UCSD-AML1 (cell line): ENCODE results near the gene LEF1.
"Not testable (repeated sequence)": the region's sequence is repeated elsewhere in the genome, so short reads cannot be mapped to it uniquely, and the experiment has no call there.

Source experiments
- DNase-seq: peaks from one replicate; lab custom pipeline; 2025; ENCODE audit not compliant: unreplicated experiment; lab: John Stamatoyannopoulos, UW

The LEF1 gene

GRCh38 chr4:108072300-108072699 is 96.4 kb downstream of the LEF1 start:
- no peak for DNase-seq

DNA sequence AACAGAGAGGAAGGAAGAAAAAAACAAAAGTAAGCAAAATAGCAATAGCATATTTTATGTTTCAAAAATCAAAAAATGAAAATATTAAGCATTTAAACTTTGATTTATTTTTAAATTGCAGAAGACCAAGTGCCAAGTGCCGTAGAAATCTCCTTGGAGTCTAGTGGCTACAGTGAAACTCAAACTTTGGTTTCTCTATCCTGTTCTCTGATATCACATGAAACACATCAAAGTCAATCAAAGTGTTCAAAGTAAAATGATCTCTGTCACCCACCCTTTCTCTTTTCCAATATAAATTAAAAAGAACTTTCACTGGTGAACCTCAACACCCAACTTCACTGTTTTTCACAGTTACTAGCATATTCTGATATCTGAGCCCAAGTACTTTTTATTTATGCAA is 98.0 kb downstream of the LEF1 start:
- DNase-seq, result no peak

DNA sequence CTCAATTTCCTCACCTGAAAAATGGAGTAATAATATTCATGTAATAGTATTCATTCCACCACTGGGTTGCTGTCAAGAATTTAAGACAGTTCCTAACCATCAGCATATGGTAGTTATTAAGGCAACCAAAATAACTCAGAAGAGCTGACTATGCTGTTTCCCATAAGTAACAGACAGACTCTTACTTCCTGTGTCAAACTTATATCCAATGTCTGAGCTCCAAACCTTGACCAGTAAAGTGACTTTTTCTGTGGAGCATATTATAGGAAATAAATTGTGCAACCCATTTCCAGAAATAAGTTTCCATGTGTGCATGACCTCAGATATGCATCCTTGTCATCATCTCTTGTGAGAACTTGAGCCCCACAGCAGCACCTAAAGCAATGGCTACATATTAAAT is 100.3 kb downstream of the LEF1 start:
- DNase-seq, result no peak

GRCh38 chr4:108060686-108061321 is 107.9 kb downstream of the LEF1 start:
- DNase-seq, result no peak

DNA sequence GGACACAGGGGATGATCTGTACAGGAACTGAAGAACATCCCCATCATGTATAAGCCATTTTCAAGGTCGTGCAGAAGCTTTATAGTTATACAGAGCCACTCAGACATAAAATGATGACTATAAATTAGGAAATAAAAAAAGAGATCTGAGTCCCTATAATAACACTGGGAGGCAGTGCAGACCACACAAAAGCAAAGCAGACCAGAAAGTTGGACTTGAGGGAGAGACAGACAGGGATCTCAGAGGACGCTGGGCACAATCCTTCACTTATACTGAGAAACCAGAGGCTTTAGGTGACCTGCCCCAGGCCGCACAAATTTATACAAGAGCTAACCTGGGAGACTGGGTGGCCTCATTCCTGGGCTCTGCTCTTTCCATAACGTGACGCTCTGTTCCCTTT is 108.6 kb downstream of the LEF1 start:
- DNase-seq, result peak; percentile 11

DNA sequence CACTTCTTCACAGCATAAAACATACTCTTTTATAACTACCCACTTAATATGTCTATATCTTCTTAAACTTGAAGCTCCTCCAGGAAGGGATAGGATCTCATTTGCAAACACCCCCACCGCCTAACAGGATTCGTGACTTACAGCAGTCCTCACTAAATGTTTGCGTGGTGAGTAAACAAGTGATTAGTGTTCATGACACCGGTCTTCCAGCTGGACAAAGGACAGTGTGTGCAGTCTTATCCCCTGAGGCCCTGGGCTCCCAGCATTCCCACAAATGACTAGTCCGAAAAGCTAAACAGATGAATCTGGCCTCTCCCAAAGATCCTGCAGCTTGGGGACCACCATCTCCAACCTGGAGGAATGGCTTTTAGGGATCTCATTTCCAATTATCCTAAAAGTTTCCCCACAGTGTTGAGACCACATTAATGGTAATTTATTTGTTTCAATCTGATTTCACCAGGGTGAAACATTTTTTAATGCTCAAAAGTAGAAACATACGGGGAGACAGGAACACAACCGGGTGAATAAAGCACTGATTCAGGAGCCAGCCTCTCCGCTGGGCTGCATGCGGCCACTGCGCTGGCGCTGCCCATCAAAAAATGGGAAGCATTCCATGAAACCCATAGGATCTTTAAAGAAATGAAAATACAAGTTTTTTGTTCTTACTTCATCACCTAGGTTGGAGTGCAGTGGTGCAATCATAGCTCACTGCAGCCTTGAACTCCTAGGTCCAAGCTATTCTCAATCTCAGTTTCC is 109.9 kb downstream of the LEF1 start:
- no peak for DNase-seq

DNA sequence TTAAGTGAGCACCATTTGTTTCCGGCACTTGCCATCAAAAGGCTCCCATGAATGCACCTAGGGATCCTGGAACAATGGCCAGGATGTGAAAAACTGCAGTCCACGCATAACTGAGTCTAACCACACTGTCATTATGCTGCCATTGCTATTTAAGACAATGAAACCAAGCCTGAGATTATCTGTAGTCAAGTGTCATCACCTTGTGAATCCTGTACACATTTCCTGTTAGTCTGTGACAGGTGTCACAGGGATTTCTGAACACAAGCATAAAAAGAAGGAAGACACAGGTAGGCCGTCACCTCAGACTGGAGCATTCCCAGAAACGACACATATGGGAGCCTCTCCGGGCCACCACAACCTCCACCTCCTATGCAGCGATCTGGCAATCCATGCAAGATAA is 112.3 kb downstream of the LEF1 start:
- DNase-seq, result no peak

DNA sequence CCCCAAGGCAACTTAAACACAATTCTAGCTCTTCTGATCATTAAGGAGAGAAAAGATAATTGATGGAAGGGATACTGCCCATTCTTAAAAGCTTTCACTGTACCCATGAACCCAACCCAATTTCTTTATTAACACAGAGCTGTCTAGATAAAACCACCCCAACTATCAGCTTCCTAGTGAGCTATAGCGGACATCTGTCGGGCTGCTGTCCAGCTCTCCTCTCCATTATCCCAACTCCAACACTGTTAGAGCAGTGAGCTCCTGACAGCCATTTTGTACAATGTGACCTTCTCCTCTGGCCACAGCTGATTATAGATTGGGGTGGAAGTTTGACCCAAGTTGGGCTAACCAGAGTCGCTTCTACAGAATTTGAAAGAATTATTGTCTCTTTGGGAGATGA is 112.9 kb downstream of the LEF1 start:
- no peak for DNase-seq

GRCh38 chr4:108054025-108054638 is 114.6 kb downstream of the LEF1 start:
- no peak for DNase-seq

DNA sequence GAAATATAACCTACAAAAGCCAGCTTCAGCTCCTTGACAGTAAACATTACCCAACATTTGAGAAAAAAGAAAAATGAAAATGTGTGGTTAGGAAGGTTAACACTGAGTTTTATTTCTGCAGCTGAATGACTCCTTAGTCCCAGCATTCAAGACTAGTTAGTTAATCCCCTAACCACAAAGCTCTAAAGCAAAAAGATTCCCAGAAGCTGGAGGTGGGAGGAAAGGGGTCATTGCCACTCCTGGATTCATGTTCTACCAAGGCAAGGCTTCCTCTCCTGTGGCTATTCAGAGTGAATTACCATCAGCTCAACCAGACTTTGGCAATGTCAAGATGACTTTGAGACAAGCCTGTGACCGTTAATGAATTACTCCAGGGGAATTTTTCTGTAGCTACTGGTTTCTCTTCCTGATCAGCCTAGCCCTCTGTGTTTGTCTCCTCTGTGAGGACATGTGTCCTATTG is 115.5 kb downstream of the LEF1 start:
- no peak for DNase-seq

GRCh38 chr4:108052558-108053120 is 116.1 kb downstream of the LEF1 start:
- no peak for DNase-seq

DNA sequence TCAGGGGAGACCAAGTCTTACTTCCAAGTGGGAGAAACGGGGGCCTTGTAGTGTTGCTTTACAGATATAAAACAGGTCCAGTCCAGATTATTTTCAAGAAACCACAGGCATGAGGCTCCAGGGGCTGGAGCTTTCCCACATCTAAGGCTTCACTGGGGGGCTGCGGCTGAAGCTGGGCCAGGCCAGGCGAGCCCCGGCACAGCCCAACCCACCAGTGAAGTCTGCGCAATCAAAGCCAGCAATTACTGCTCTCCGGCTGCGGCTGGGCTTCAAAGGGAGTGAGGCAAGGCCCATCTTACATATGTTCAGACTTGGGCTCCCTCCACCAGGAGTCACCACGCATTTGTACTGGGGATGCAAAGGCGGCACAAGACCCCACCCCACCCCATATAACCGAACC is 117.4 kb downstream of the LEF1 start:
- no peak for DNase-seq

DNA sequence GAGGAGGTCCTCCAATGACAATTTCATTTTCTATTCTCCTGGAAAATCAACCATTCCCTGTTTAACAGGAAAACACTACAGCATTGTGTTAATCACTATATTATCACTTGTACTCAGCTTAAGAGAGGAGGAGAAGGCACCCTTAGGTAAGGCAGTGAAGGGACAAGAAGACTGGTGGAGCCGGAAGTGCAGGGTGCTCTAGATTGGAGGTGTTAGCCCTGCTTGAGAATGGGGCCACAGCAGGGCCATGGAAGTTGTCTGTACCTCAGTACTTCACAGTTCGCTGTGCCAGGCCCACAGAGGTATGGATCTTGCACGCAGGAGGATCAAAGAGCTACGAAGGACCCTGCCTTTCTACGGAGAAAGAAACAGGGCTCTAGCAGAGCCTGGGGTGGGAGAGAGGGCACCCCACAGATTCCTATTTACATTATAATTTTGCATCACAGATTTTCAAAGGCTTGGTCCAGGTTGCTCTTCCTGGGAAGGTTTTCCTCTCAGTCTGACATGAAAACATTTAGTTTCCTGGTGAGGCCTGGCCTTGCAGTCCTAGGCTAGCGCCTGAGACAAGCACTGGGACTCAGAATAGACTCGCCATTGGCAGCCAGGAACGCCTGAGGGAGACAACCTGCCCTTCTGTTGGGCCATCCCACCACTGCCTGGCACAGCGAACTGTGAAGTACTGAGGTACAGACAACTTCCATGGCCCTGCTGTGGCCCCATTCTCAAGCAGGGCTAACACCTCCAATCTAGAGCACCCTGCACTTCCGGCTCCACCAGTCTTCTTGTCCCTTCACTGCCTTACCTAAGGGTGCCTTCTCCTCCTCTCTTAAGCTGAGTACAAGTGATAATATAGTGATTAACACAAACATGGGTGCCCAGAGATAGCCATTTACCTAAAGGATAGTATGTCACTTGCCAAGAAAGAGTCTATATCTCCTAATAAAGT is 118.3 kb downstream of the LEF1 start:
- DNase-seq, result not testable (repeated sequence)

DNA sequence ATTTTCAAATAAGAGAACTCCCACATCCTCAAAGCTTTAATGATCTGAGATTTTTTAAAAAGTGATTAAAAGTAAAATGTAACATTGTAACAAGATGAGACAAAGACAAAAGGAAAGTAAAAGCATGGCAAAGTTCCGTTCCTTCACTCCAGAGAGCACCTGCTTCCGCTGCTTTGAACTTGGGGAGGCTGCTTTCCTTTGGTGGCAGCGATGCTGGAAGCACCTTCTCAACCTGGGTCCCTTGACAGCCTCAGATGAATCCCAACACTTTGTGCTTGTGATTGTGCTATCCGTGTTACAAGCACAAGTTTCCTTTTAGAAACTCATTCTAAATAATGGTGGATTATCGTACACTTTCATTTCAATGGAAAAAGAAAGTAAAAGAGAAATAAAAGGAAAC is 119.3 kb downstream of the LEF1 start:
- no peak for DNase-seq

- no peak for DNase-seq
These were observed 119.7 kb downstream of the LEF1 start for GRCh38 chr4:108048997-108049396.

- no peak for DNase-seq
These were observed 120.6 kb downstream of the LEF1 start for GRCh38 chr4:108048157-108048556.

- DNase-seq, result no peak
These were observed 121.5 kb downstream of the LEF1 start for GRCh38 chr4:108047199-108047598.

DNA sequence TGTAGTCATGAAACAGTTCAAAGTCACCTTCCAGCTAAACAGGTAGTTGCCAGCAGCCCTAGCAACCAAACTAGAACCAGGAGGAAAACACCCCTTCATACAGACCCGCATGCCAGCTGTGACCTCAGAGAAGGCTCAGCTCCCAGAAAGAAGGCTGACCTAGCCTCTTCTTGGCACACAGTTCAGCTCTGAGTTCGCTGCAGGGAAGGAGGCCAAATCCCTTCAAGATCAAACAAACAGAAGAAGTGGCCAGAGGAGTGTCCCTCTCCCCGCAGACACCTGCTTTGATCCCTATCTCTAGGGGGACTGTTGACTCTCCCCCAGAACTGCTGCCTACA is 123.1 kb downstream of the LEF1 start:
- DNase-seq, result no peak

- no peak for DNase-seq
These were observed 123.6 kb downstream of the LEF1 start for GRCh38 chr4:108044951-108045686.

DNA sequence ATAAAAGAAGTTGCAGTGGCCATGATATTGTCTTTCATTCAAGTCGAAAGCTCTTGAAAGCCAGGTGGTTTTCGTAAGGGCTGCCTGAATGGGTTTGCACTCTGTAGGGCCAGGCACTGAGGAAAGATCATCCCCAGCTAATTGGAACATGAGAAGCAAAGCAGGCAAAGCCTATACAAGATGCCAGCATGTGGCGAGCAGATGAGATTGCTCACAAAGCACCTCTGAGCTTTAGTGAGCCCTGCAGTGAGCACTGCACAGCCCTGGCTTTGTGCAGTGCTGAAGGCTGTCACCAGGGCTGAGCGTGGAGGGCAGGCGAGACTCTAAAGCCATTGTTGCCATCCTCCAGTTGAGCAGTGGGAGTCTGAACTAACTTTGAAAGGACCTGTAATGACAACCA is 125.2 kb downstream of the LEF1 start:
- no peak for DNase-seq
